Cardiac muscle cell (in vitro differentiated cells and primary cell): ENCODE data around the gene ASB10. TPM values are rescaled to one million over a fixed set of nuclear protein-coding genes. Genes with fewer than 3 reads are reported as not detected.

Experiments used
- DNase-seq, 2 donors: peaks; one replicate each; pipeline versions ENCODE4 v3.0.0 to v3.0.0-alpha.2; 2010 to 2017; ENCODE audit warnings: low read depth in 1 of 2, low spot score in 1 of 2
- H3K27ac ChIP-seq: fragments of 200-600 bp; sonication (generic); 2 replicates; pipeline ENCODE4 v1.5.1; 2016
- H3K27me3 ChIP-seq: fragments of 200-600 bp; sonication (generic); 2 replicates; pipeline ENCODE4 v1.6.0; 2016; ENCODE audit warnings: control low read depth
- H3K36me3 ChIP-seq: fragments of 200-600 bp; sonication (generic); 2 replicates; pipeline ENCODE4 v1.5.1; 2016; ENCODE audit warnings: control low read depth
- H3K4me1 ChIP-seq: fragments of 200-600 bp; sonication (generic); 2 replicates; pipeline ENCODE4 v1.8.1; 2017; ENCODE audit warnings: low read depth, mild to moderate bottlenecking, mixed run types
- H3K4me3 ChIP-seq: fragments of 200-600 bp; sonication (generic); 2 replicates; pipeline ENCODE4 v1.5.1; 2016; ENCODE audit warnings: mild to moderate bottlenecking
- H3K9me3 ChIP-seq: fragments of 200-600 bp; sonication (generic); 2 replicates; pipeline ENCODE4 v1.5.1; 2017; ENCODE audit warnings: low read depth, mild to moderate bottlenecking, control low read depth
- CTCF ChIP-seq: IDR thresholded peaks from 2 replicates; pipeline ENCODE4 v1.5.1; 2012; ENCODE audit warnings: low read depth, mild to moderate bottlenecking, low read length
- polyA plus RNA-seq: library from polyadenylated mRNA; unstranded; fragments of >200 nt; fragmentation: Nextera tagmentation; extraction: Ambion mirVana; gene quantifications from 2 replicates; pipeline ENCODE4 v1.2.1, GENCODE V29; 2016
- total RNA-seq: library from RNA; depleted of rRNA; stranded (reverse); fragments of >200 nt; gene quantifications from 2 replicates; pipeline ENCODE4 v1.2.3, GENCODE V29; 2016

The ASB10 gene
- total and polyA plus RNA-seq, 2 experiments from 2014 or later = 1.0 TPM; not detected in 1

GRCh38 chr7:151172273-151173141 lies 14.5 kb downstream of the ASB10 start:
- peak; percentile 80 to 84 for DNase-seq
- no peaks in the 10 kb centered on the region for H3K9me3 ChIP-seq
- H3K27me3 ChIP-seq = peaks cover 45% of the 10 kb centered on the region
- H3K27ac ChIP-seq = no peak overlapping the region
- H3K36me3 ChIP-seq = no peaks in the 10 kb centered on the region
- no peaks in the 10 kb centered on the region for H3K4me1 ChIP-seq
- no peak overlapping the region for H3K4me3 ChIP-seq
- peak; percentile 100 for TF ChIP-seq CTCF

GRCh38 chr7:151168787-151169162 lies 18.3 kb downstream of the ASB10 start:
- no peak for DNase-seq
- H3K4me3 ChIP-seq = no peak overlapping the region
- no peak for TF ChIP-seq CTCF
- H3K9me3 ChIP-seq = no peaks in the 10 kb centered on the region
- no peaks in the 10 kb centered on the region for H3K36me3 ChIP-seq
- H3K27ac ChIP-seq = no peak overlapping the region
- no peaks in the 10 kb centered on the region for H3K4me1 ChIP-seq
- peaks cover 57% of the 10 kb centered on the region for H3K27me3 ChIP-seq

GRCh38 chr7:151168003-151168786 lies 18.9 kb downstream of the ASB10 start:
- Histone ChIP-seq H3K27me3 (peaks cover 60% of the 10 kb centered on the region), H3K9me3 (no peaks in the 10 kb centered on the region), H3K27ac (no peak overlapping the region), H3K4me3 (peak overlapping the region; percentile 49), H3K4me1 (no peaks in the 10 kb centered on the region), H3K36me3 (no peaks in the 10 kb centered on the region)
- TF ChIP-seq CTCF = peak; percentile 66
- DNase-seq = peak in 1 of 2 donors; percentile 70

- no peak for TF ChIP-seq CTCF
- H3K9me3 ChIP-seq = no peaks in the 10 kb centered on the region
- peak in 1 of 2 donors; percentile 78 for DNase-seq
- H3K4me1 ChIP-seq = no peaks in the 10 kb centered on the region
- H3K4me3 ChIP-seq = peak within 1 kb of the TSS; percentile 49
- peaks cover 60% of the 10 kb centered on the region for H3K27me3 ChIP-seq
- H3K27ac ChIP-seq = no peak within 1 kb of the TSS
- no peaks in the 10 kb centered on the region for H3K36me3 ChIP-seq
Observed at GRCh38 chr7:151167197-151167961, 19.7 kb downstream of the ASB10 start, which contains the start of gene GBX1. TSS of gene GBX1 (minus strand) at chr7:151167694. CDS start at chr7:151167548, 146 bp downstream.

GRCh38 chr7:151166629-151167196 lies 20.3 kb downstream of the ASB10 start:
- H3K4me3 ChIP-seq = peak overlapping the region; percentile 49
- H3K4me1 ChIP-seq = no peaks in the 10 kb centered on the region
- no peak overlapping the region for H3K27ac ChIP-seq
- no peak for DNase-seq
- no peaks in the 10 kb centered on the region for H3K9me3 ChIP-seq
- H3K27me3 ChIP-seq = peaks cover 60% of the 10 kb centered on the region
- TF ChIP-seq CTCF = no peak
- no peaks in the 10 kb centered on the region for H3K36me3 ChIP-seq
